H1 (cell line): Measurements from ENCODE around the gene CIC. TPM values are rescaled to one million over a fixed set of nuclear protein-coding genes. Genes with fewer than 3 reads are reported as not detected.

Source experiments
- CTCF ChIA-PET: fragments of 300-600 bp; sonication (Branson Sonifier 250); formaldehyde crosslinking; loops from one replicate; lab custom pipeline; 2021; ENCODE audit not compliant: partially characterized antibody; lab: Charles Lee
- POLR2A ChIA-PET: fragments of 300-600 bp; sonication (Branson Sonifier 250); formaldehyde crosslinking; loops from one replicate; lab custom pipeline; 2021; ENCODE audit warnings: inconsistent platforms; ENCODE audit not compliant: partially characterized antibody; lab: Charles Lee
- DNase-seq, 2 experiments: peaks; one replicate each; pipeline versions ENCODE4 v3.0.0 to v3.0.0-alpha.2; 2010 to 2022; ENCODE audit warnings: low spot score in 2 of 2, low read depth in 1 of 2, mixed read lengths in 1 of 2
- FAIRE-seq: peaks from 2 replicates; lab custom pipeline; 2011; peaks lifted over from hg19 to GRCh38; lab: Jason Lieb, UNC
- H2AFZ ChIP-seq: 2 replicates; pipeline ENCODE4 v1.8.1; 2012; ENCODE audit warnings: low read length, inconsistent platforms
- H2AK5ac ChIP-seq: 2 replicates; pipeline ENCODE4 v1.6.1; 2013; ENCODE audit warnings: low read depth, low read length
- H2BK120ac ChIP-seq: replicated peaks from 2 replicates; pipeline ENCODE3; 2013; ENCODE audit warnings: low read depth, low read length, inconsistent platforms
- H2BK12ac ChIP-seq: 2 replicates; pipeline ENCODE4 v1.6.1; 2013; ENCODE audit warnings: low read depth, low read length
- H2BK15ac ChIP-seq: 2 replicates; pipeline ENCODE4 v1.6.1; 2013; ENCODE audit warnings: low read length
- H2BK20ac ChIP-seq: 2 replicates; pipeline ENCODE4 v1.6.1; 2013; ENCODE audit warnings: low read length
- H2BK5ac ChIP-seq: 2 replicates; pipeline ENCODE4 v1.6.1; 2013; ENCODE audit warnings: low read depth, low read length
- H3K14ac ChIP-seq: 2 replicates; pipeline ENCODE4 v1.6.1; 2013; ENCODE audit warnings: inconsistent platforms; ENCODE audit not compliant: insufficient read length
- H3K18ac ChIP-seq: 2 replicates; pipeline ENCODE4 v1.6.1; 2013; ENCODE audit warnings: low read length; ENCODE audit errors: extremely low read depth
- H3K23ac ChIP-seq: 2 replicates; pipeline ENCODE4 v1.6.1; 2013; ENCODE audit warnings: inconsistent platforms; ENCODE audit not compliant: insufficient read length
- H3K23me2 ChIP-seq: 2 replicates; pipeline ENCODE4 v1.6.1; 2013; ENCODE audit warnings: low read depth, low read length
- H3K27ac ChIP-seq: 2 replicates; pipeline ENCODE4 v1.6.1; 2011; ENCODE audit warnings: low read depth, low read length, inconsistent platforms
- H3K27me3 ChIP-seq, 4 experiments: replicated peaks in 1 of 4; 1 replicate in 1 of 4; 2 replicates in 3 of 4; pipeline versions ENCODE4 v1.6.1 to v1.8.1; 2011 to 2013; ENCODE audit warnings: low read length in 3 of 4, mild to moderate bottlenecking in 3 of 4, inconsistent platforms in 2 of 4, mixed read lengths in 2 of 4, moderate library complexity in 1 of 4; ENCODE audit not compliant: control insufficient read depth in 3 of 4, insufficient read depth in 3 of 4; ENCODE audit errors: extremely low read depth in 1 of 4
- H3K36me3 ChIP-seq, 4 experiments: 2 replicates each; pipeline versions ENCODE4 v1.6.1 to v1.8.1; 2011 to 2013; ENCODE audit warnings: mild to moderate bottlenecking in 4 of 4, low read length in 3 of 4, moderate library complexity in 2 of 4, control low read depth in 1 of 4, inconsistent platforms in 1 of 4; ENCODE audit not compliant: insufficient read depth in 4 of 4, control insufficient read depth in 2 of 4
- H3K4ac ChIP-seq: replicated peaks from 2 replicates; pipeline ENCODE3; 2013; ENCODE audit warnings: low read length, low read depth, mixed read lengths, inconsistent platforms; ENCODE audit not compliant: insufficient read length
- H3K4me1 ChIP-seq, 4 experiments: replicated peaks in 1 of 4; 1 replicate in 1 of 4; 2 replicates in 3 of 4; pipeline versions ENCODE4 v1.6.1 to v1.8.1; 2011 to 2013; ENCODE audit warnings: low read length in 3 of 4, inconsistent platforms in 2 of 4, mixed read lengths in 1 of 4; ENCODE audit not compliant: insufficient read depth in 4 of 4, control insufficient read depth in 3 of 4
- H3K4me2 ChIP-seq, 2 experiments: 2 replicates each; pipeline versions ENCODE4 v1.6.1 to v1.8.1; 2011 to 2013; ENCODE audit warnings: low read depth in 2 of 2, low read length in 2 of 2, control low read depth in 1 of 2, inconsistent platforms in 1 of 2, mild to moderate bottlenecking in 1 of 2; ENCODE audit not compliant: insufficient read depth in 1 of 2
- H3K4me3 ChIP-seq, 4 experiments: fragments of 200-600, 300-600 bp in 1 of 4; sonication (generic), shearing (Covaris generic), sonication (Bioruptor Twin) in 1 of 4; 2 replicates each; pipeline versions ENCODE4 v1.5.1 to v1.8.1; 2011 to 2016; ENCODE audit warnings: low read length in 4 of 4, low read depth in 3 of 4, control low read depth in 2 of 4, inconsistent platforms in 2 of 4, mild to moderate bottlenecking in 2 of 4, mixed read lengths in 1 of 4, moderate library complexity in 1 of 4; ENCODE audit not compliant: insufficient read depth in 2 of 4; ENCODE audit errors: extremely low read depth in 1 of 4
- H3K56ac ChIP-seq: replicated peaks from 2 replicates; pipeline ENCODE3; 2013; ENCODE audit warnings: low read depth, mild to moderate bottlenecking, mixed read lengths, low read length, inconsistent platforms; ENCODE audit not compliant: insufficient read length
- H3K79me1 ChIP-seq: 2 replicates; pipeline ENCODE4 v1.6.1; 2013; ENCODE audit warnings: low read depth, low read length, control low read depth
- H3K79me2 ChIP-seq, 2 experiments: 2 replicates each; pipeline versions ENCODE4 v1.6.1 to v1.8.1; 2012 to 2013; ENCODE audit warnings: low read length in 2 of 2, mild to moderate bottlenecking in 2 of 2, inconsistent platforms in 1 of 2; ENCODE audit not compliant: insufficient read depth in 2 of 2, control insufficient read depth in 1 of 2
- H3K9ac ChIP-seq, 4 experiments: replicated peaks in 1 of 4; 1 replicate in 1 of 4; 2 replicates in 3 of 4; pipeline versions ENCODE4 v1.6.1 to v1.8.1; 2011 to 2013; ENCODE audit warnings: low read depth in 3 of 4, low read length in 3 of 4, control low read depth in 2 of 4, mild to moderate bottlenecking in 2 of 4, moderate library complexity in 2 of 4, inconsistent platforms in 1 of 4; ENCODE audit errors: extremely low read depth in 1 of 4
- H3K9me3 ChIP-seq, 2 experiments: 2 replicates each; pipeline versions ENCODE4 v1.6.1 to v1.8.1; 2012 to 2013; ENCODE audit warnings: mild to moderate bottlenecking in 2 of 2, moderate library complexity in 2 of 2, control low read depth in 1 of 2, inconsistent platforms in 1 of 2, low read depth in 1 of 2, low read length in 1 of 2, mixed read lengths in 1 of 2; ENCODE audit not compliant: insufficient read depth in 2 of 2
- H4K20me1 ChIP-seq, 2 experiments: replicated peaks in 1 of 2; 2 replicates each; pipeline versions ENCODE3 to v1.8.1; 2011 to 2013; ENCODE audit warnings: inconsistent platforms in 2 of 2, low read length in 2 of 2, mild to moderate bottlenecking in 1 of 2; ENCODE audit not compliant: insufficient read depth in 2 of 2, control insufficient read depth in 1 of 2
- H4K5ac ChIP-seq: 2 replicates; pipeline ENCODE4 v1.6.1; 2013; ENCODE audit warnings: low read length, low read depth, mixed read lengths, inconsistent platforms; ENCODE audit not compliant: insufficient read length
- H4K8ac ChIP-seq: 2 replicates; pipeline ENCODE4 v1.8.0; 2013; ENCODE audit warnings: mild to moderate bottlenecking, moderate library complexity, low read length, inconsistent platforms; ENCODE audit not compliant: insufficient read depth; ENCODE audit errors: extremely low read depth
- H4K91ac ChIP-seq: replicated peaks from 2 replicates; pipeline ENCODE3; 2013; ENCODE audit warnings: low read length, mixed read lengths, inconsistent platforms; ENCODE audit not compliant: insufficient read length
- CREB1 ChIP-seq: IDR thresholded peaks from 2 replicates; pipeline ENCODE4 v1.6.1; 2012; ENCODE audit warnings: inconsistent platforms
- EZH2 ChIP-seq: fragments of 200-600 bp; sonication (generic); IDR thresholded peaks from 2 replicates; pipeline ENCODE4 v1.7.1; 2012; ENCODE audit warnings: low read depth, mild to moderate bottlenecking, moderate library complexity, low read length, inconsistent platforms; ENCODE audit not compliant: severe bottlenecking
- GABPA ChIP-seq: IDR thresholded peaks from 2 replicates; pipeline ENCODE4 v1.6.1; 2011; ENCODE audit warnings: mild to moderate bottlenecking, low read length, moderate library complexity, borderline replicate concordance; ENCODE audit not compliant: insufficient read depth
- POLR2A ChIP-seq, 2 experiments: IDR thresholded peaks; 1 replicate in 1 of 2; 2 replicates in 1 of 2; pipeline ENCODE4 v1.6.1; 2011; ENCODE audit warnings: low read depth in 2 of 2, low read length in 2 of 2, mild to moderate bottlenecking in 2 of 2; ENCODE audit errors: control extremely low read depth in 1 of 2
- SP2 ChIP-seq: IDR thresholded peaks from 2 replicates; pipeline ENCODE4 v1.6.1; 2012; ENCODE audit warnings: mild to moderate bottlenecking, low read length, inconsistent platforms
- SP4 ChIP-seq: IDR thresholded peaks from 2 replicates; pipeline ENCODE4 v1.6.1; 2012; ENCODE audit warnings: low read length, inconsistent platforms
- YY1 ChIP-seq: IDR thresholded peaks from 2 replicates; pipeline ENCODE4 v1.6.1; 2011; ENCODE audit warnings: low read depth, mild to moderate bottlenecking, low read length
- ZNF274 ChIP-seq: IDR thresholded peaks from 2 replicates; pipeline ENCODE4 v1.7.0; 2012; ENCODE audit warnings: low read length, borderline replicate concordance; ENCODE audit errors: extremely low read depth
- WGBS, 2 experiments: shearing (Covaris generic) in 1 of 2; methylation state at CpG; one replicate each; pipeline versions ENCODE4 v1.1.6 to v1.1.7; 2013 to 2015; ENCODE audit warnings: low lambda C conversion rate in 2 of 2, mixed read lengths in 2 of 2, inconsistent platforms in 1 of 2, low coverage in 1 of 2, missing lambda C conversion rate in 1 of 2; ENCODE audit not compliant: insufficient replicate concordance in 2 of 2, insufficient coverage in 1 of 2, insufficient read length in 1 of 2; ENCODE audit errors: extremely low coverage in 1 of 2, missing lambda C conversion rate in 1 of 2; 5-methylcytosine and 5-hydroxymethylcytosine counted together
- polyA plus RNA-seq, 7 experiments: library from polyadenylated mRNA; depleted of rRNA in 3 of 7; stranded (reverse) in 5 of 7; unstranded in 2 of 7; fragments of >200 nt in 5 of 7; fragments of 200-250 nt in 2 of 7; gene quantifications; 1 replicate in 5 of 7; 2 replicates in 1 of 7; 4 replicates in 1 of 7; pipeline versions ENCODE4 v1.2.1 to v1.2.3, GENCODE V29; 2011 to 2013; ENCODE audit warnings: missing spikeins in 2 of 7, mixed read lengths in 2 of 7
- total RNA-seq: library from RNA; stranded (reverse); fragmentation: NEBNext Ultra II Directional; extraction: Animal tissue kit (Norgen Biotek cat#: 25700); gene quantifications from 2 replicates; pipeline ENCODE4 v1.2.1, GENCODE V29; 2021

CIC gene
- total and polyA plus RNA-seq, 2 of the 8 experiments (the other 6 are each of a cell fraction or from before 2014, with no cell fraction given), result 13.2 to 43.6 TPM

- no peak overlapping the region for H2BK120ac ChIP-seq
- no peak overlapping the region for H2BK15ac ChIP-seq
- peaks cover 0 to 8% (median 2%) of the 10 kb centered on the region in 4 experiments; a peak in 1 of 8 replicates for H3K36me3 ChIP-seq
- H4K5ac ChIP-seq, result no peak overlapping the region
- peaks cover 2% of the 10 kb centered on the region; the same call in 1 of the 2 replicates for H3K79me1 ChIP-seq
- TF ChIP-seq SP2, result no peak
- no peak for TF ChIP-seq ZNF274
- no peak for TF ChIP-seq POLR2A (IDR thresholded peaks at IDR 0.05; ENCODE audit: control extremely low read depth in 1 of 2, low read depth in 2 of 2, low read length in 2 of 2)
- TF ChIP-seq GABPA, result no peak
- no peak for TF ChIP-seq EZH2
- TF ChIP-seq CREB1, result no peak
- no peak for TF ChIP-seq SP4
- no peak for TF ChIP-seq YY1
- H2AK5ac ChIP-seq, result no peak overlapping the region
- H4K91ac ChIP-seq, result no peak overlapping the region
- 89% methylated on average over 13 of the region's 13 CpGs; no CpG with 5 or more reads in 1 of the 2 experiments for WGBS, 2 experiments
- no peak for DNase-seq
- H3K4me2 ChIP-seq, result no peak overlapping the region
- no peaks in the 10 kb centered on the region; the same call in 1 of the 2 replicates for H3K23me2 ChIP-seq
- H4K20me1 ChIP-seq, result peaks cover 0 to 11% of the 10 kb centered on the region in 2 experiments
- no peak overlapping the region for H3K23ac ChIP-seq
- ChIA-PET CTCF (interaction anchor here (8.8 kb wide), 1 partner anchor 10 kb away, joined by 90 read pairs; no protein-coding TSS in a partner anchor), POLR2A (no interaction called here)
- H4K8ac ChIP-seq, result peak overlapping the region; percentile 31; the same call in 1 of the 2 replicates
- no peak overlapping the region for H2AFZ ChIP-seq
- H3K9me3 ChIP-seq, result no peaks in the 10 kb centered on the region
- no peak for FAIRE-seq
- H2BK20ac ChIP-seq, result no peak overlapping the region
- no peak overlapping the region for H3K9ac ChIP-seq
- no peak overlapping the region for H3K56ac ChIP-seq
- no peak overlapping the region for H3K4me3 ChIP-seq
- H2BK5ac ChIP-seq, result no peak overlapping the region
- no peak overlapping the region for H3K18ac ChIP-seq
- no peaks in the 10 kb centered on the region for H3K27me3 ChIP-seq
- H2BK12ac ChIP-seq, result no peak overlapping the region
- no peak overlapping the region for H3K27ac ChIP-seq
- H3K14ac ChIP-seq, result no peak overlapping the region
- H3K79me2 ChIP-seq, result no peaks in the 10 kb centered on the region; a peak in 1 of 4 replicates
- no peak overlapping the region for H3K4ac ChIP-seq
- no peaks in the 10 kb centered on the region; a peak in 1 of 7 replicates for H3K4me1 ChIP-seq
Measured at GRCh38 chr19:42334697-42335373, 65.8 kb downstream of the CIC start.
